Measurements from ENCODE around the gene FOSL2.

DNA sequence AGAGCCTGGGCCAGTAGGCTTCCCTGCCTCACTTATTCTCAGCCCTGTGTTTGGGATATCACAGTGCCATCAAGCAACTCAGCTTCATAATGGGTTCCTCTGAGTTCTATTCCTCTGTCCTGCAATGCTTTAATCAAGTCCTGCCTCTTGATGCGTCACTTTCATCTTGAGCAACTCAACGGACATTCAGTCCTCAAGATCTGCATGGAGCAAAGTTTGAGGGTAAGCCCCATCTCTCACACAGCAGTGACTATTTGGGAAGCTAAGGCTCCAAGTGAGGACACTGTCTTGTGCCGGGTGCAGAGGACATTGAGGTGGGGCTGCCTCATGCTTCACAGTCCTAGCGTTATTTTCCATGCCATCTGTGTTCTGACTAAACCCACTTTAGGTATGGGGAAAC, 52.3 kb downstream of the FOSL2 start:
- no peak for TF ChIP-seq POLR2A (IDR thresholded peaks at IDR 0.05; ENCODE audit: low read length)
- no peak for TF ChIP-seq GATA1 (IDR thresholded peaks at IDR 0.05; ENCODE audit: low read depth, low read length)

All from erythroblast (primary cell).